Uterus (tissue), 2 donors: ENCODE measurements around the gene ATP9B.

Experiments used
- CTCF ChIP-seq, 4 experiments: fragments of 200-600 bp in 2 of 4; fragments of 450-650 bp in 2 of 4; sonication (generic) in 2 of 4; IDR thresholded peaks; one replicate each; pipeline ENCODE4 v1.5.1; 2016 to 2019; ENCODE audit warnings: antibody characterized with exemption in 4 of 4, mild to moderate bottlenecking in 2 of 4, moderate library complexity in 1 of 4
- POLR2A ChIP-seq, 2 donors: fragments of 450-650 bp; IDR thresholded peaks; one replicate each; pipeline ENCODE4 v1.6.1; 2016; ENCODE audit warnings: antibody characterized with exemption in 2 of 2, mild to moderate bottlenecking in 1 of 2, moderate library complexity in 1 of 2

GRCh38 chr18:79200546-79201268 lies 131.5 kb downstream of the ATP9B start:
- TF ChIP-seq CTCF (IDR thresholded peaks at IDR 0.05) (no peak), POLR2A (IDR thresholded peaks at IDR 0.05) (no peak)
